Erythroblast (primary cell): ENCODE data around the gene GPR137B.

Source experiments
- DNase-seq, 2 experiments: peaks; one replicate each; lab custom pipeline; 2025; lab: John Stamatoyannopoulos, UW
- GATA1 ChIP-seq: IDR thresholded peaks from 2 replicates; pipeline ENCODE4 v1.6.1; 2011; ENCODE audit warnings: low read depth, mild to moderate bottlenecking, control low read depth, low read length, moderate library complexity
- POLR2A ChIP-seq: IDR thresholded peaks from 2 replicates; pipeline ENCODE4 v1.6.1; 2011; ENCODE audit warnings: mild to moderate bottlenecking, low read length

Gene GPR137B

GRCh38 chr1:236142253-236143103 is at the start of gene GPR137B:
Gene GPR137B, plus strand, starts transcription at chr1:236142539. Its CDS starts 84 bp downstream, at chr1:236142623.
- no peak for TF ChIP-seq POLR2A
- TF ChIP-seq GATA1: no peak
- DNase-seq: peak; percentile 50 to 54

- DNase-seq: no peak
- TF ChIP-seq POLR2A (no peak), GATA1 (no peak)
Observed at GRCh38 chr1:236092899-236093298, 49.4 kb upstream of the GPR137B start.

GRCh38 chr1:236095705-236096520 is 46.4 kb upstream of the GPR137B start:
- TF ChIP-seq GATA1 (no peak), POLR2A (no peak)
- no peak for DNase-seq

GRCh38 chr1:236096660-236097482 is 45.5 kb upstream of the GPR137B start:
- peak; percentile 65 to 79 for DNase-seq

GRCh38 chr1:236098267-236098666 is 44.1 kb upstream of the GPR137B start:
- TF ChIP-seq POLR2A (no peak), GATA1 (no peak)
- no peak for DNase-seq

- DNase-seq: no peak
Observed at GRCh38 chr1:236099355-236099974, 42.9 kb upstream of the GPR137B start.

GRCh38 chr1:236100799-236101198 is 41.5 kb upstream of the GPR137B start:
- no peak for DNase-seq
- TF ChIP-seq POLR2A: no peak
- TF ChIP-seq GATA1: no peak

More at GRCh38 chr1:236099355-236099974, 42.9 kb upstream of the GPR137B start:
- TF ChIP-seq POLR2A (no peak), GATA1 (no peak)

GRCh38 chr1:236101233-236102200 is 40.8 kb upstream of the GPR137B start:
- DNase-seq: no peak
- TF ChIP-seq GATA1: no peak
- TF ChIP-seq POLR2A: no peak

- DNase-seq: no peak
- no peak for TF ChIP-seq GATA1
- no peak for TF ChIP-seq POLR2A
Observed at GRCh38 chr1:236102611-236103010, 39.7 kb upstream of the GPR137B start.

GRCh38 chr1:236103059-236103458 is 39.3 kb upstream of the GPR137B start:
- TF ChIP-seq GATA1 (no peak), POLR2A (no peak)

GRCh38 chr1:236103646-236104218 is 38.6 kb upstream of the GPR137B start:
- no peak for TF ChIP-seq POLR2A
- no peak for TF ChIP-seq GATA1
- DNase-seq: peak; percentile 76 to 82

More at GRCh38 chr1:236103059-236103458, 39.3 kb upstream of the GPR137B start:
- DNase-seq: no peak
